CD14-positive monocyte (primary cell): ENCODE measurements around the gene ZNF385B. TPM values are rescaled to one million over a fixed set of nuclear protein-coding genes. Genes with fewer than 3 reads are reported as not detected.
A peak's percentile ranks its signal among the peaks of the same experiment; 100 is the strongest.

Source experiments
- DNase-seq, 3 donors: peaks; one replicate each; pipeline ENCODE4 v3.0.0-alpha.2; 2011 to 2022
- H2AFZ ChIP-seq: 2 replicates; pipeline ENCODE4 v1.6.0; 2012; ENCODE audit warnings: mild to moderate bottlenecking, low read depth, low read length, inconsistent platforms; ENCODE audit not compliant: insufficient read depth, poor library complexity, severe bottlenecking
- H3K27ac ChIP-seq, 2 donors: 1 replicate in 1 of 2; 2 replicates in 1 of 2; pipeline ENCODE4 v1.5.1; 2012 to 2013; ENCODE audit warnings: low read length in 2 of 2, control low read depth in 1 of 2, inconsistent platforms in 1 of 2, low read depth in 1 of 2, mild to moderate bottlenecking in 1 of 2
- H3K27me3 ChIP-seq, 2 donors: one replicate each; pipeline versions ENCODE4 v1.6.0 to v1.6.1; 2011 to 2013; ENCODE audit warnings: low read length in 2 of 2; ENCODE audit not compliant: control insufficient read depth in 2 of 2, insufficient read depth in 2 of 2
- H3K36me3 ChIP-seq, 2 donors: replicated peaks in 1 of 2; 1 replicate in 1 of 2; 2 replicates in 1 of 2; pipeline versions ENCODE4 v1.5.1 to v1.6.1; 2012 to 2013; ENCODE audit warnings: low read length in 2 of 2, control low read depth in 1 of 2, inconsistent platforms in 1 of 2, mild to moderate bottlenecking in 1 of 2; ENCODE audit not compliant: insufficient read depth in 2 of 2, control insufficient read depth in 1 of 2
- H3K4me1 ChIP-seq, 2 donors: 1 replicate in 1 of 2; 2 replicates in 1 of 2; pipeline versions ENCODE4 v1.5.1 to v1.6.1; 2012 to 2013; ENCODE audit warnings: low read length in 2 of 2, control low read depth in 1 of 2, inconsistent platforms in 1 of 2, mild to moderate bottlenecking in 1 of 2, moderate library complexity in 1 of 2; ENCODE audit not compliant: insufficient read depth in 2 of 2, control insufficient read depth in 1 of 2
- H3K4me2 ChIP-seq: replicated peaks from 2 replicates; pipeline ENCODE3; 2012; ENCODE audit warnings: low read length, moderate library complexity, mild to moderate bottlenecking; ENCODE audit not compliant: poor library complexity, severe bottlenecking; ENCODE audit errors: extremely low read depth
- H3K4me3 ChIP-seq, 3 experiments: fragments of 200-600 bp in 1 of 3; sonication (generic) in 1 of 3; replicated peaks in 1 of 3; 1 replicate in 2 of 3; 2 replicates in 1 of 3; pipeline ENCODE4 v1.5.1; 2011 to 2013; ENCODE audit warnings: low read length in 3 of 3, mild to moderate bottlenecking in 3 of 3, control low read depth in 2 of 3, low read depth in 2 of 3, inconsistent platforms in 1 of 3, moderate library complexity in 1 of 3
- H3K79me2 ChIP-seq: 2 replicates; pipeline ENCODE4 v1.6.0; 2012; ENCODE audit warnings: mild to moderate bottlenecking, control low read depth, inconsistent platforms, low read length, moderate library complexity; ENCODE audit not compliant: insufficient read depth
- H3K9ac ChIP-seq: 2 replicates; pipeline ENCODE4 v1.6.0; 2017; ENCODE audit warnings: low read length, mild to moderate bottlenecking; ENCODE audit not compliant: insufficient read depth, poor library complexity, severe bottlenecking
- H3K9me3 ChIP-seq, 2 donors: replicated peaks in 1 of 2; 1 replicate in 1 of 2; 2 replicates in 1 of 2; pipeline versions ENCODE4 v1.5.1 to v1.6.1; 2012 to 2013; ENCODE audit warnings: low read length in 2 of 2, control low read depth in 1 of 2; ENCODE audit not compliant: control insufficient read depth in 1 of 2, insufficient read depth in 1 of 2
- H4K20me1 ChIP-seq: 2 replicates; pipeline ENCODE4 v1.6.0; 2012; ENCODE audit warnings: mild to moderate bottlenecking, low read length, control low read depth, moderate library complexity; ENCODE audit not compliant: insufficient read depth
- H3K27ac Mint-ChIP-seq, 7 donors: one replicate each; pipeline ENCODE4 v1.8.0; 2020; ENCODE audit warnings: mild to moderate bottlenecking in 7 of 7, mixed read lengths in 7 of 7, moderate library complexity in 6 of 7, inconsistent platforms in 2 of 7
- H3K27me3 Mint-ChIP-seq, 3 donors: one replicate each; pipeline ENCODE4 v1.8.0; 2021 to 2022; ENCODE audit warnings: low read depth in 3 of 3, mild to moderate bottlenecking in 3 of 3, mixed read lengths in 3 of 3, moderate library complexity in 3 of 3, inconsistent platforms in 1 of 3
- H3K36me3 Mint-ChIP-seq, 2 donors: one replicate each; pipeline ENCODE4 v1.8.0; 2020; ENCODE audit warnings: mixed read lengths in 2 of 2, inconsistent platforms in 1 of 2, mild to moderate bottlenecking in 1 of 2
- H3K4me1 Mint-ChIP-seq: one replicate; pipeline ENCODE4 v1.8.0; 2020; ENCODE audit warnings: mild to moderate bottlenecking, mixed read lengths
- H3K4me3 Mint-ChIP-seq, 2 donors: one replicate each; pipeline ENCODE4 v1.8.0; 2020; ENCODE audit warnings: mild to moderate bottlenecking in 2 of 2, mixed read lengths in 2 of 2, moderate library complexity in 1 of 2
- H3K9me3 Mint-ChIP-seq, 7 donors: one replicate each; pipeline ENCODE4 v1.8.0; 2020 to 2022; ENCODE audit warnings: mixed read lengths in 7 of 7, mild to moderate bottlenecking in 6 of 7, moderate library complexity in 6 of 7, inconsistent platforms in 2 of 7
- CTCF ChIP-seq: fragments of 200-600 bp; IDR thresholded peaks from one replicate; pipeline ENCODE4 v1.8.0; 2022; ENCODE audit warnings: antibody characterized with exemption, mild to moderate bottlenecking
- WGBS: methylation state at CpG from one replicate; pipeline ENCODE4 v1.1.5; 2013; ENCODE audit warnings: missing lambda C conversion rate; ENCODE audit not compliant: insufficient coverage; 5-methylcytosine and 5-hydroxymethylcytosine counted together
- intact Hi-C, 2 donors: fragments of 100-400 bp; cut with micrococcal nuclease; formaldehyde crosslinking; loops; one replicate each; pipeline versions ENCODE4 v1.15.0 to v1.15.1; 2023
- polyA plus RNA-seq, 3 donors: library from polyadenylated mRNA; depleted of rRNA in 1 of 3; unstranded in 2 of 3; stranded (reverse) in 1 of 3; fragments of 300-500 nt in 2 of 3; fragments of >200 nt in 1 of 3; fragmentation: Illumina TruSeq in 2 of 3; gene quantifications; 1 replicate in 2 of 3; 2 replicates in 1 of 3; pipeline ENCODE4 v1.2.3, GENCODE V29; 2012 to 2021

Gene ZNF385B
- polyA plus RNA-seq, 3 donors, result not detected

DNA sequence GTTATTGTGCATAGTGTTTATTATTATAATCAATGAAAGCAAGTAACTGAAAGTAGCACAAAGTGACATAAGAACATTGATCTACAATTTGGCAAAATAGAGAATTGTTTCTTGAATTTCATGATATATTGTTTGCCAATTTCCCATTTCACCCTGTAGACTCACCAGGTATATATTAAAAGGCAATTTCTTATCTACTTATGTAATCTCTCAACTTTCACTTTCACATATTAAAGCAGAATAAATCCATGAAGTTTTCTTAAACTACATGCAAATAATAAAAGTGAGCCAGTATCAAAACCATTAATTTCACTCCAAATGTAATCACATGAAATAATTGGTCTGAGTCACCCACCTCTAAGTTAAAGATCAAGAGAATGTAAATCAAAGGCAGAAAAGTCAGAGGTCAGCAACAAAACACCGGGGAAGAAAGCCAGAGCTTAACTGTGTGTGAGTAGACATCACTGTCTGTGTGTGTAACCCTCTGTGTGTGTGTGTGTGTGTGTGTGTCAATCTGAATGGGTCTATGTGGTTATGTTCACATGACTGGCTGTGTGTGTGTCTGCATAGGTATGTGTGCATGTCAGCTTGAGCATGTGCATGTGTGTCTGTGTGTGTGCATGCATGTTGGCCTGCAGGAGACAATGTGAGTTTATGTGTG lies 44.1 kb downstream of the ZNF385B start:
- H3K36me3 ChIP-seq, result no peaks in the 10 kb centered on the region
- Mint-ChIP-seq H3K27ac (peak overlapping the region in 1 of 7 donors; percentile 1), H3K36me3 (no peaks in the 10 kb centered on the region), H3K4me3 (no peak overlapping the region), H3K9me3 (no peaks in the 10 kb centered on the region), H3K27me3 (no peaks in the 10 kb centered on the region), H3K4me1 (no peaks in the 10 kb centered on the region)
- no peaks in the 10 kb centered on the region for H3K9me3 ChIP-seq
- 91% methylated on average over 1 of the region's 1 CpG for WGBS
- TF ChIP-seq CTCF, result no peak
- H3K4me3 ChIP-seq, result no peak overlapping the region
- no peaks in the 10 kb centered on the region for H3K27me3 ChIP-seq
- no peaks in the 10 kb centered on the region for H3K4me1 ChIP-seq
- no peak overlapping the region for H3K27ac ChIP-seq
- intact Hi-C loops, result no loop called here
- DNase-seq, result no peak
- no peak overlapping the region for H3K9ac ChIP-seq
- H2AFZ ChIP-seq, result no peak overlapping the region
- no peaks in the 10 kb centered on the region for H3K79me2 ChIP-seq
- no peaks in the 10 kb centered on the region for H4K20me1 ChIP-seq
- H3K4me2 ChIP-seq, result no peak overlapping the region

DNA sequence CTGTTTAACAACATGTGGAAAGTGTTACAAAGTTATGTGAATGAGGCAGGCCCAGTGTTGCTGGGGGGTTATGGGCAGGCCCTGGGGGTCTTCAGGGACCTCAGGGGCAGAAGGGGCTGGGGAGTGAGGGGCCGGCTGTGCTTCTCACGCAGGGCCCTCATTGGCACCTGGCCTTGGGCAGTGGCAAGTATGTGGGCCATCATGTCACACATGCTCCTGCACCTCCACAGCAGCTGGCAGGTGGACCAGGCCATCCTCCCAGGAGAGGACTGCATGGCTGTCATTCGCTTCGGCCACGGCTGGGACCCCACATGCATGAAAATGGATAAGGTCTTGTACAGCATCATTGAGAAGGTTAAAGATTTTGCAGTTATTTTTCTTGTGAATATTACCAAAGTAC lies 47.4 kb downstream of the ZNF385B start:
- H3K9ac ChIP-seq, result no peak overlapping the region
- no peak for TF ChIP-seq CTCF
- DNase-seq, result no peak
- H3K36me3 Mint-ChIP-seq, result no peaks in the 10 kb centered on the region
- no peaks in the 10 kb centered on the region for H3K36me3 ChIP-seq
- H3K4me2 ChIP-seq, result no peak overlapping the region
- H4K20me1 ChIP-seq, result no peaks in the 10 kb centered on the region
- H3K9me3 Mint-ChIP-seq, result peaks cover 0 to 5% (median 0%) of the 10 kb centered on the region in 7 donors
- peaks cover 0 to 2% (median 0%) of the 10 kb centered on the region in 3 donors for H3K27me3 Mint-ChIP-seq
- H3K4me1 ChIP-seq, result no peaks in the 10 kb centered on the region
- H3K9me3 ChIP-seq, result no peaks in the 10 kb centered on the region
- H3K79me2 ChIP-seq, result no peaks in the 10 kb centered on the region
- H3K27ac Mint-ChIP-seq, result no peak overlapping the region
- intact Hi-C loops, result no loop called here
- no peak overlapping the region for H2AFZ ChIP-seq
- H3K4me3 Mint-ChIP-seq, result no peak overlapping the region
- H3K27ac ChIP-seq, result no peak overlapping the region
- H3K4me3 ChIP-seq, result no peak overlapping the region
- H3K4me1 Mint-ChIP-seq, result no peaks in the 10 kb centered on the region
- 90% methylated on average over 2 of the region's 5 CpGs for WGBS
- no peaks in the 10 kb centered on the region for H3K27me3 ChIP-seq
